Stimulated activated CD8-positive, alpha-beta memory T cell treated with anti-CD3 and anti-CD28 coated beads, Interleukin-4, amount 100 ng/mL, for 4 hours (primary cell): Measurements from ENCODE around the gene IL1RAPL2.
A peak's percentile ranks its signal among the peaks of the same experiment; 100 is the strongest.
"Not testable (repeated sequence)": the region's sequence is repeated elsewhere in the genome, so short reads cannot be mapped to it uniquely, and the experiment has no call there.

Experiments used
- DNase-seq, 2 donors: peaks; one replicate each; pipeline ENCODE4 v3.0.0-alpha.2; 2020; ENCODE audit warnings: low read depth in 2 of 2, low spot score in 1 of 2

IL1RAPL2 gene

DNA sequence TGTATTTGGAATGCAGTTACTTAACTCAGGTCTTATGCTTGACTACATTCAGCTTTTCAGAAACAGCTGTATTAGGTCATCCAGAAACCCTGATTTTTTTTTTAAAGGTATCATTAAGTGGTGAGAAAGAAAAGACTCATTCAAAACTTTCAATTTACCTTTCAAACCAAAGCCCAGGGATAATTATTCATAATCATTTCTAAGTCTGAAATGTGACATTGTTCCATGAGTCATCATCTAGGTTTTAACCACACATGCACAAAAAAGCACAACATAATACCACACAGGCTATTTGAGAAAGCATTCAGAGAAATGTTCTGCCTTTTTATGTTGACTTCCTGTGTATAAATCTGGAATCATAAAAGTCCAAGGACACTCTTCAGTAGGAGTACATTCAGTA, 288.2 kb downstream of the IL1RAPL2 start:
- DNase-seq = no peak

DNA sequence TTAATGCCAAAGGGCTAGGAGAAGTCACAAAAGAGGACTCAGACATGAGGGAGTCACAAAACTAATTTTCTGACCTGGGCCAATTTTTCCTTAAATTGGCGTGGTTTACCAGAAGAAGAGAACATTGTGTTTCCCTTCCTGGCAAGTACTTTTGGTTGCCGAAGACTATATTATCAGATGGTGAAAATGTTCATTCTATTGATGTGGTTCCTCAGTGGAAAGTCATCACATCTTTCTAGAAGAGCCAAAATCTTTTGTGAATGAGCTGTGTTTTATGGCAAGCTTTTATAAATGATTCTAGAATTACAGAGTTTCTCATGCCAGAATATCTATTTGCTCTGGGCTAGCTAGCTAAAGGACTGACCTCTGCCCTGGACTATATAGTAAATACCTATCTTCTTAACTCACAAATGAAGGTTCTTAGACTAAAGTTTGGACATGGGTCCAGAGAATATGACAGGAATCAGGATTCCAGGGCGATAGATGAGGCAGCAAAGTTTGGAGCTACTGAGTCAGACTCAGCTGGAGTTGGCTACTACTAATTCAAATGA, 288.9 kb downstream of the IL1RAPL2 start:
- no peak for DNase-seq

DNA sequence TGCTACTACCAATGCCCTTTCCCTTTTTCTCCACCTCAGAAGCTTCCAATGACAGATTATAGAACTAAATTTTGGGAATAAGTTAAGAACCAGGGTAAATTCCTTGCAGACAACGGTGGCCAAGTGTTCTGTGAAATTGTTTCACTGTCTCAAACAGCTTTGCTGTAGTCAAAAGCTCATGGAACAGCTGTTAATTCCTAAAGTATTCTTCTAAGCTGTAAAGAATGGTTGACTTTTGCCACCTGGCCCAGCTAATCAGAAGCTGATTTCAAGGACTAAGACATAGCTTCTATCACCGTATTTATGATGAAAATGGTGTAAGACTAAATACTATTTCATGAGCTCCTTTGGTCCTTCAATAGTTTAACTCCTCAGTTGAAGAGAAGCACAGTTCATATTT, 297.5 kb downstream of the IL1RAPL2 start:
- no peak for DNase-seq

DNA sequence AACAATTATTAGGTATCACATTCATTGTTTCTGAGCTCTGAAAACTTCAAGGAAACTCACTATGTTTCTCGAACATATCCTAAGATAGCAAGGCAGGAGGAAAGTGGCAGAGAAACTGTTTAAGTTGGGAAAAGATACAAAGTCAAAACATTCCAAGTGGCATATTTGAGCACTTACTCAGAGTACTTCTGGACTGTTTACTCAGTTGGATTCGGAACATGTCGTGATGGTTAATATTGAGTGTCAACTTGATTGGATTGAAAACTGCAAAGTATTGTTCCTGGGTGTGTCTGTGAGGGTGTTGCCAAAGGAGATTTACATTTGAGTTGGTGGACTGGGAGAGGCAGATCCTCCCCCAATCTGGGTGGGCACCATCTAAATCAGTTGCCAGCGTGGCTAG, 298.3 kb downstream of the IL1RAPL2 start:
- no peak for DNase-seq

DNA sequence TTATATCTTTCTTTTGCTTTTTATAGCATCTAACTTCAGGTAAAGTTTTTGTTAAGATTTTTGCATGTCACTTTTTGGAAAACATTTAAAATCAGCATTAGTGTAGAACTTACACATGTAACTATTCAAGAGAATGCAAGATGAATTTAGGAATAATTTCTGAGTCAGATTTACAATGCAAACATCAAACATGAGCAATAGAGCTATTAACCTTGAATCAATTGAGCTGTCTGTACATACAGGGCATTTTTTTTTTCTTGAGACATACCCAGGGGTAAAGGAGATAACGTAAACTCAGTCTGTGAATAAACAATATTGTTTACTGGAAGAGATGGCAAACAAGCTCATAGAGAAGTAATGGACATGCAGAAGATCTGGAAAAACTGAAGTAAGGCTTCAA, 311.5 kb downstream of the IL1RAPL2 start:
- DNase-seq = no peak

DNA sequence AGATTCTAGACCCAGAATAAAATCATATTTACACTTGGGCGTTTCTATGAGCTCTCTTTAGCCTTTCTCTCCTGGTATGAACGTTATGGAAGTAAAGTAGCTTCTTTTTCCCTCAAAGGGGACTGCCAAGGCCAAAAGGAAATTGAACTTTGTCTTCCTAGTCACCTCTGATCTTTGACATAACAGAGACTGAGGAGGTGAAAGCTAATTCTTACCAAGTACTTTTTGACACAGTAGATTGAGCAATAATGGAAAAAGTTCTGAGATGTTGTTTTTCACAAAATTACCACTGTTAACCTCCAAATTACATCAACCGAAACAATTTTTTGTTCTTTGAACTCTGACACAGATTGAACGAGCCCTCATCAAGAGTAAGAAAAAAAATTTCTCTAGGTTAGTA, 336.1 kb downstream of the IL1RAPL2 start:
- no peak for DNase-seq

DNA sequence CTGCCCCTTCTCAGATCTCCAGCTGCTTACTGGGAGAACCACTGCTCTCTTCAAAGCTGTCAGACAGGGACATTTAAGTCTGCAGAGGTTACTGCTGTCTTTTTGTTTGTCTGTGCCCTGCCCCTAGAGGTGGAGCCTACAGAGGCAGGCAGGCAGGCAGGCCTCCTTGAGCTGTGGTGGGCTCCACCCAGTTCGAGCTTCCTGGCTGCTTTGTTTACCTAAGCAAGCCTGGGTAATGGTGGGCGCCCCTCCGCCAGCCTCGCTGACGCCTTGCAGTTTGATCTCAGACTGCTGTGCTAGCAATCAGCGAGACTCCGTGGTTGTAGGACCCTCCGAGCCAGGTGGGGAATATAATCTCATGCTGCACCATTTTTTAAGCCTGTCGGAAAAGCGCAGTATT, 343.7 kb downstream of the IL1RAPL2 start:
- not testable (repeated sequence) for DNase-seq

DNA sequence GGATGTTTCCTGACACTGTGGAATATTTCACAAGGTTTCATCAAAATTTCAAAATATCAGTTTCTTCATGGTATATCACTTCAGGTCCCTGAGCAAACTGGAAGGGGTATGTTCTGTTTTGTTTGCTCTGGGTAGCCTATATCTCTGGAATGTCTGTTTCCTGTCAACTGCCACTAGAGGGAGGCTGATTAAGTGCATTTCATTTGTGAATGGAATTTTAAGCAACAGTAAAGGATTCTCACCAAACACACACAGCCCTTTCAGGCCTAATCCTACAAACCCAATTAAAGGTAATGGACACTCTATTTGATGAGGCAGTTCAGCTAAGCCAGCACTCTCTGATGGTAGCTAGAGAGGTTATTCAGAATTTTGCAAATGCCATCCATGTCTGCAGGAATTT, 347.3 kb downstream of the IL1RAPL2 start:
- no peak for DNase-seq

DNA sequence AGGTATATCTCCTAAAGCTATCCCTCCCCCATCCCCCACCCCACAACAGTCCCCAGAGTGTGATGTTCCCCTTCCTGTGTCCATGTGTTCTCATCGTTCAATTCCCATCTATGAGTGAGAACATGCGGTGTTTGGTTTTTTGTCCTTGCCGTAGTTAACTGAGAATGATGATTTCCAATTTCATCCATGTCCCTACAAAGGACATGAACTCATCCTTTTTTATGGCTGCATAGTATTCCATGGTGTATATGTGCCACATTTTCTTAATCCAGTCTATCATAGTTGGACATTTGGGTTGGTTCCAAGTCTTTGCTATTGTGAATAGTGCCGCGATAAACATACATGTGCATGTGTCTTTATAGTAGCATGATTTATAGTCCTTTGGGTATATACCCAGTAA, 348.7 kb downstream of the IL1RAPL2 start:
- not testable (repeated sequence) for DNase-seq

DNA sequence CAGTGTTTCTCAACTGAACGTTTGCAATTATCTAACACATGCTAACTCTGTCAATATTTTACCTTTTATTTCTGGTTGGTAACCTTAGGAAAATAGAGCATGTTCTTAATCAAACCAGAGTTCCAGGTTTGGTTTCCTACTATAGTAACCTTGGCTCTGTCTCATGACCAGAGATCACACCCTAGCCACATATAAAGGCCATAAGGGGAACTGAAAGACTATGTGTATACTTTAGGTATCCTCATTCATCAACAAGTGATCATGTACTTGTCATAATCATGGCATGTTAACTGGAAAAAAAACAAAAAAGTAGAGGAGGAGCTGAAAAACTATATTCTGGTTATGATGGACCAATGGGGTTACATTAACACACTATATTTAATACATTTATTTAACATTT, 352.1 kb downstream of the IL1RAPL2 start:
- DNase-seq = no peak

DNA sequence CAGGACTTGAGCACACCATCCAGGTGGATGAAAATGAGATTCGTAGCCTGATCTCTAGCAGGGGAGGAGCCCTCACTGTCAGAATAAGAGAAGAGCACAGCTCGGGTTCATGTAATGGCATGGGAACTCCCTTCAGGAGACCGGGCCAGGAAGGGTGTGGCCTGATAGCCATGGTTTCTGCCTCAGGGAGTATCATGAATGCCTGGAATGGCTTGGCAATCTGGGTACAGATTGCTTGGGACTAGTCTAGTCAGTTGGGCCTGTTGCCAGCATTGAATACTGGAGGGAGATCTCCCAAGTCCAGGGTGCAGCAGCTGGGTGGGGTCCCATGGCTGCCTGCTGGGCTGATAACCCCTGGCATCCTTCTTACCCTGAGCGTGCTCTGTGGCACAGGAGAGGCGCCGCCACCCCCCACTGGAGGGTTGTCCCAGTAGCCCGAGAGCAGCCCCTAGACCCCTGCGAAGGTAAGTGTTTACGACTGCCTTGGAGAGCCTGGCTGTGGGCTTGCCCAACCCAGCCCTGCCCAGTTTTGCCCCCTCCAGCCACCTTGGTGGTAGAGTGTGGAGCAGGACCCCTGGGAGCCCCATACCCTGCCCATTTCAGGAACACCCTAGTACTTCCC, 355.7 kb downstream of the IL1RAPL2 start:
- no peak for DNase-seq

DNA sequence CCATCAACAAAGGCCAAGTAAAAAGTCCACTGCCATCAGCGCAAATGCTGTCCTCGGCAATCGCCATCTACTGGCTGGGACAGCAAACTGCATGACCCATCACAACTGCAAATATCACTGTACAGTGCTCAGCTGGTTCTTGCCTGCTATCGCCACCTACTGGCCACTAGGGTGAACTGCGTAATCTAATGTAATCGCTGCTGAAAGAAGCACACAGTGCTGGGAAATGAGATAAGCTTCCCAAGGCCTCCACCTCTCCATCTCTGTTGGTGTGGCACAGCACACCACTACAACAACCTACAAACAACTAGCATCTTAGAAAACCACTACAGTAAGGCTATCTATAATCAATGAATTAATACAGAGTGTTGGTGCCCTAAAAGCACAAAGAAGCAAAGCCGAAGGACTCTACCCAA, 356.2 kb downstream of the IL1RAPL2 start:
- peak; percentile 10 to 15 for DNase-seq

DNA sequence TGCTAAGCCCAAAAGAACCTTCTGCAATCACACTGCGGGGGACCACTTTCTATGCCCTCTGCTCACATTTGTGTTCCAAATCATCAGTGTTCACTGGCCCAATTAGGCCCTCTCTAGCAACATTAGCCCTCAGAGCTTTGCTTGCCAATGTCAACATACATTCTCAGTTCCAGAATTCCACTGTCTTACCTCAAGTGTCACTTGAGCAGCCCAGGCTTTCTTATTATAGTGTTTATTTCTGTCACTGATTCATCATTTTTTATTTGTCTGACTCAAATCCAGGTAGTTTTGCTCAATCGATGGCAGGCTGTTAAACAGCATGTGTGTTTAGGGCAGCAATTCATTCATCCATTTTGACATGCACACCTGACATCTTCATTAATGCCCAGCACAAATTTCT, 363.3 kb downstream of the IL1RAPL2 start:
- DNase-seq = no peak

DNA sequence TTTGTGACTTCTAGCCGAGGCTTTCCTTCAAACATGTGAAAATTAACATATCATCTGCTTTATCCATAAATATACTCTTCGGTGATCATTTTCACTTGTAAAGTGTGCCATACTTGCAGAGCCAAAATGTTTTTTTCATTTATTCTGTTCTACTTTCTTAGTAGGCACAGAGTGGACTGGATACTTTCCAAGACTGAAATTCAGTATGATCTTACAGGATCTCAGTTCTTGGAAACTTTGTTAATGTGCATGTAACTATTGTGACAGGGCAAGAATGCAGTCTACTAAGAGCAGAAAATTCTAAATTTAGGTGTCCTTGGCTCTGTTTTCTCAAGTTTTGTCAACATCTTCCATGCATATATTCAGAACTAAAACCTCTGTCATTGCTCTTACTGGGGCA, 369.6 kb downstream of the IL1RAPL2 start:
- DNase-seq = no peak

DNA sequence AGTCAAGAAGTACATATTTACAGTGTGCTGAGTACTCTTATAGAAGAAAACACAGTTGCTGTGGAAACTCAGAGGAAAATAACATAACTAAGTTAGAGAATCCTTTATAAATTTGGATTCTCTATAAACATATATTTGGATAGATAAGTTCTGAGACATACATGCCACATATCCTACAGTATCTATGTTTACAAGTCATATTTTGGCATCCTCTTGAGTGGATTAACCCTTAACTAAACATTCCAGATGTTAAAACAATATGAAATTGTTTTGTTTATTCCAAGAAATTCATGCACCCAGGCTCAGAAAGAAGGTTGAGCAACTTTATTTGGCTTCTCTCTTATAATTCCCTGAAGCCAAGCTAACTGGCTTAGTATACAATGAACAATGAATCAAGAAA, 387.3 kb downstream of the IL1RAPL2 start:
- DNase-seq = no peak

DNA sequence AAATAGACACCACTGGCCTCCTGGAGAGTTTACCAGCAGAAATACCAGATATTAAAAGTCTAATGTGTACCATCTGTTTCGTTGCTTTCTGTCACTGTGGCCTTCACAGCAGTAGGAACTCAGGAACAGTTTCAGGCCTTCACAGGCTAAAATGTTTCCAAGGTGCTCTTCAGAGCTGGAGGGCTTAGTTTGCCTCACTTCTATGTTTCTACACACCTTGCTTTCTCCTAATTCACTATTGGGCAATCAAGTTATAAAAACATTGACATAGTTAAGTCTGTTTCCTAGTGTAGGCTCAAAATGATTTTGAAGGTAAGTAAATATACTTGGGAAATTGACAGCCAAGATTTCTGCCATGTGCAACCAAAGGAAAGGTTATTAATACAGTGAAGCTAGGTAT, 395.9 kb downstream of the IL1RAPL2 start:
- DNase-seq = no peak

DNA sequence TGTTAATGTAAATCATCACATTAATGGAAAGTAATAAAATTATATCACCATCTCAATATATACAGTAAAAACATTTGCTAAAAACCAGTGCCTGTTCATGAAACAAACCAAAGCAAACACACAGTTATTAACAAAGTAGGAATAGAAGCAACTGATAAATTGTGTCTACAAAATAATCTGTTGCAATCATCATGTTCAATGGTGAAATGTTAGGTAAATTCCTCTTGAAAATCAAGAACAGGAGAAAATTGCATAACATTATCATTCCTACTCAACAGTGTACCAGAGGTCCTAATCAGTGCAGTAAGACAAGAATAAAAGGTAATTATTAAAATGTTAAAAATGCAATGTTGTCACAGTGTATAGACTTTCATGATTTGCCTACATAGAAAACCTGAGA, 402.2 kb downstream of the IL1RAPL2 start:
- no peak for DNase-seq

DNA sequence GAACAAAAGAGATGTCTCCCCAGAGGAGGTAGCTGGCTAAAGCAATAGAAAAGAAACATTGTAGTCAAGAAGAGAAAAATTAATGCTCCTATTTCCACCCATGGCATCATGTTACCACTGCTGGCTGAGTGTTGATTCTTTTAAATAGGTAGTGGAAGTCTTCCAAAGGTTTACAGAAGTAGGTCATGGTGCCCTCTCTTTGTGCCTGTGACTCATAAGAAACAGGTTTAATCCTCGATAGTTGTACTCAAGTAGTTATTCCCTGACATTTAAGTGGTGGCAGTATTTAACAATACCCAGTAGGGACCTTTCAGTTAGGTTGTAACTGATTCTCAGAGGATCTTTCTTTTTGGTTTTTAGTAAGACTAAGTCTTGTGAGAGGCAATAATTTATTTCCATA, 406.7 kb downstream of the IL1RAPL2 start:
- no peak for DNase-seq

DNA sequence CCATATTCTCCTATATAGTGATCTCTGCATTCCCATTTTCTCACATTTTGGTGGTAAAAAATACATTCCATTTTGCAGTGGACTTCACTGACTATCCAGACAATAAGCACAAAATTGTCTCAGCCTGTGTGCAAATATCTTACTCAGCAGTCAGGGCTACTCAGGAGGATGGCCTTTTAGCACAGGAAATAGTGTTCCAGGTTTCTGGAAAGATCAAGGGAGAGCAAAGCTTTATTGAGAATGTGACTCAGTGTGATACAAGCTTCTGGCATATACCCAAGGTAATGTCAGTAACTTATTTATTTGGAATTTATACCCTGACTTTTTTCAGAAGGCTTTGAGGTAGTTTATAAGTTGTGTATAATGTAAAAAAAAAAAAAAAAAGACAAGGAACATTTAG, 421.1 kb downstream of the IL1RAPL2 start:
- no peak for DNase-seq

DNA sequence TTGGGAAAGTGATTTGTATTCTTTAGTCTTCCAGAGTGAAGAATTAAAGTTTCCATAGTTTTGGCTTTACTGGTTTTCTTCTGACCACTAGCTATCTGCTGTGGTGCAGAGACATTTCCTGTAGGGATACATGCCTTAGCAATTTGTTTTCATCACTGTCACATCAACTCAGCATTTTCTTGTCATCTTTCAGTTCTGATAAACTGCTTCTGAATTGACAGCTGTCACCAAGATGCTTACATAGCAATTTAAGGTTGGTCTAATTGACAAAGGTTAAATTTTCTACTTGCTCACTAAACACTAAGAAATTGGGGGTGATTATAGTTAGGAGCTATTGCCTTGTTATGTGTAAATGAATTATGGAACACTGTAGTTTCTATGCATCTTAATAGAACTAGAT, 422.0 kb downstream of the IL1RAPL2 start:
- DNase-seq = no peak

DNA sequence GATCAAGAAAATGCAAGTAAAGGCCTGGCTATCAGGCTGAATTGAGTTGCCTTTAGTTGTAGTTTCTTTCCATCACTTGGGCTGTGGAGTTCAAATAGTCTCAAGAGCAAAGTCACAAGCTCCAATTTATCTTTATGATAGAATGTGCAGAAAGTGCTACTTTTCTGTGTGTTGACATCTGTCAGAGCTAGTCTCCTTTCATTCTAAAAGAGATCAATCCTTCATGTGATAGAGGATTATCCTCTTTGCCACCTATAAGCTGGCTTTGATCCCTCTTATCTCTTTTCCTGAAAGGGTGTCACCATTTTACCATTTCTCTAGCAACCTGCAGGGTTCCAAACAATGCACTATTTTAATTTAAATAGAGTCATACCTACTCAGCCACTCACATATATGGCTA, 429.5 kb downstream of the IL1RAPL2 start:
- DNase-seq = no peak

DNA sequence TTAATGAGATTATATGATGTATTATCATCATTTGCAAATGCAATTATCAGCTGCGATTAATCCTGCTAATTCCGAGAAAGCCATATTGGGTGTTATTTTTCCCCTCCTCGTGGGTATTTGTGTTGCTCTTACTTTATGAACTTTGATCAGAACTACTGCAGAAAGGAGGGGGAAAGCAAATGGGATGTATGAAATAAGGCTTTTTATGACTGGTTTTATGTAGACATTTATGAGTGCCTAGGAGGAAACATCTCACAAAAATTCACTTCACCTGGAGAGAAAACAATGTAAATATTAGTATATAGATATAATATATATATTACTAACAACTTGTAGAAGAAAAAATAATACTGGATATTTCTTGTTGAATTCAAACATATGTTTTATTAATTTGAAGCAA, 440.1 kb downstream of the IL1RAPL2 start:
- DNase-seq = no peak

DNA sequence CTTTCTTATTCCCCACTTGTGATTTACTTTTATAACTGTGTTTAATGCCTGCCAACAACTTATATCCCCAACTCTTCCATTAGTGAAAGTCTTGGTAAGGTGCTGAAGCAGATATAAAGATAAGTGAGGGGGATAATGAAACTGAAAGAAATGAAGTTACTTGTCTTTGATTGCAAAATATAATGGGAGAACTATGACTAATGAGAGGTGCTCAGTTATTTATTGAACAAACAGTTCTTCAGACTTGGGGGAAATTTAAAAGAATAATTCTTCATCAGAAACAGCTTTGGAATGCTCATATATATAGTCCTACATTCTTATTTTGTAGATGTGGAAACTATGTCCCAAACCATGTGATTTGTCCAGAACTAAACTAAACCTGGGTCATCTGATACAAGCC, 441.0 kb downstream of the IL1RAPL2 start:
- no peak for DNase-seq

DNA sequence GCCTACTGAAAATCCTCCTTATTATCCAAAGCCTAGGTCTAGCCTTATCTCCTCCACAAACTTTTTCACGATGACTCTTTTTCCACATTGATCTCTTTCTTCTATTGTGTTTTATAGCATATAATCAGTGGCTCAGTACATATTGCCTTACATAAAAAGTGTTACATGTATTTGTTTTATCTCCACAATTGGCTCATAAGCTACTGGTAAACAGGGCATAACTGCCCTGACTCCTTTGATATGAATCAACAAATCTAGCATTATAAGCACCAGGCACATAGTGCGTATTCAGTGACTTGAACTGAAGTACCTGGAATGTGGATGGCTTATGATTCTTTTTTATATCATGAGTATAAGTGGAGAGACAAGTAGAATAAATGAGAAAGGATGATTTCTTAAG, 447.7 kb downstream of the IL1RAPL2 start:
- DNase-seq = no peak
